G401 (cell line): ENCODE measurements around the gene XPO4. TPM values are rescaled to one million over a fixed set of nuclear protein-coding genes. Genes with fewer than 3 reads are reported as not detected.
"Not testable (repeated sequence)": the region's sequence is repeated elsewhere in the genome, so short reads cannot be mapped to it uniquely, and the experiment has no call there.

Experiments
- DNase-seq: peaks from one replicate; pipeline ENCODE4 v3.0.0-alpha.2; 2015; ENCODE audit warnings: low spot score
- in situ Hi-C: cut with HindIII; loops from 2 replicates; pipeline ENCODE4 v1.10.0; 2016; ENCODE audit warnings: low sequenced_read_pairs, mixed read lengths
- total RNA-seq: library from RNA; depleted of rRNA; stranded (reverse); fragments of >200 nt; shearing (Covaris generic); gene quantifications from 2 replicates; pipeline ENCODE4 v1.2.3, GENCODE V29; 2014; rRNA removed

Gene XPO4
- total RNA-seq, 1 experiment from 2014 or later, result 24.1 TPM

DNA sequence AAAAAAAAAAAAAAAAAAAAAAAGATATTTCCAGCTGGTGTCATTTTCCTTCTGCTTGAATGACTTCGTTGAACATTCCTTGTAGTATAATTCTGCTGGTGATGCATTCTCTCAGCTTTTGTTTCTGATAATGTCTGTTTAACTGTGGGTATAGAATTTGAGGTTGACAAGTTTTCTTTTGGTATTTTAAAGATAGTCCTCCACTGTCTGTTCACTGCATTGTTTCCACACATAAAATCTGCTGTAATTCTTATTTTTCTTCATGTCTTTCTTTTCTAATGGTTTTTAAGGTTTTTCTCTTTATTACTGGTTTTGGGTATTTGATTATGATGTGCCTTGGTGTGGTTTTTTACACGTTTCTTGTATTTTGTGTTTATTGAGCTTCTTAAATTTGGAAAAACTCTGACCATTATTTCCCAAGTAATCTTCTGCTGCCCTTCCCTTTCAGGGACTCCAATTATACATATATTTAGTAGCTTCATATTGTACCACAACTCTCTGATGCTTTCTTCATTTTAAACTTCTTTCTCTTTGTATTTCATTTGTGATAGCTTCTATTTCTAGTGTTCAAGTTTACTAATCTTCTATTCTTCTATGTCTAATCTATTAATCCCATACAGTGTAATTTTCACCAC lies 135.1 kb downstream of the XPO4 start:
- no peak for DNase-seq
- in situ Hi-C loops, result no loop called here

DNA sequence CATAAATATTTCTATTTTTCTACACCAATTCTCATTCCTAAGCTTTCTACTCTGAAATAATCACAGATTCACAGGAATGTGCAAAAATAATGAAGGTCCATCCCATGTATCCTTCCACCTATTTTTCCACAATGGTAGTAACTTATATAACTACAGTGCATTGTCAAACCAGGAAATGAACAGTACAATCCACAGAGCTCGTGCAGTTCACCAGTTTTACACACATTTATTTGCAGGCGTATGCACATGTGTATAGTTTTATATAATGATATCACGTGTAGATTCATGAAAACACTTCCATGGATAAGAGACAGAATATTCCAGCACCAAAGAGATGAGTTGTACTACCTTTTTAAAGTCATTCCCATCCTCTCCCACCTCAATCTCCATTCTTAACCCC lies 141.7 kb downstream of the XPO4 start:
- in situ Hi-C loops, result no loop called here
- DNase-seq, result no peak

DNA sequence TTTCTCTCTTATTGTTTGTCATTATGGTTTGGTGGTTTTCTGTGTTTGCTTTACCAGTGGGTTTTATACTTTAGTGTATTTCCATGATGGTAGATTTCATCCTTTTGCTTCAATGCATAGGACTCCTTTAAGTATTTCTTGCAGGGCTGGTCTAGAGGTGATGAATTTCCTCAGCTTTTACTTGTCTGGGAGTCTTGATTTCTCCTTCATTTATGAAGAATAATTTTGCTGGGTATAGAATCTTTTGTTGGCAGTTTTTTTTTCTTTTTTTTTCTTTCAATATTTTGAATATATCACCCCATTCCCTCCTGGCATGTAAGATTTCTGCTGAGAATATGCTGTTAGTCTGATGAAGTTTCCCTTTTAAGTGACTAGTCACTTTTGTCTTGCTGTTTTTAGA lies 148.5 kb downstream of the XPO4 start:
- in situ Hi-C loops, result no loop called here
- no peak for DNase-seq

DNA sequence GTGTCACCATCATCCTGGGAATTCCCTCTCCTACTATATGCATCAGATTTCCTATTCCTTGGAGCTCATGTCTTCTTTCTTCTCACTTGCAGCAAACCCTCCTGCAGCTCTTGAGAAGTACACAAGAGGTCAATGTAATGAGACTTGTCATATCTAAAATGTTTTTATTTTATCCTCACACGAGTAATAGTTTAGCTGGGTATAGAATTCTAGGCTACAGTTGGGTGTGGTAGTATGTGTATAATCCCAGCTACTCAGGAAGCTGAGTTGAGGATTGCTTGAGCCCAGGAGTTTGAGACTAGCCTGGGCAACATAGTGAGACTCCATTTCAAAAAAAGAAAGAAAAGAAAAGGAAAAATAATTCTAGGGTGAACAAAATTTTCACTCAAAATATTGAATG lies 153.2 kb downstream of the XPO4 start:
- no peak for DNase-seq
- in situ Hi-C loops, result no loop called here

DNA sequence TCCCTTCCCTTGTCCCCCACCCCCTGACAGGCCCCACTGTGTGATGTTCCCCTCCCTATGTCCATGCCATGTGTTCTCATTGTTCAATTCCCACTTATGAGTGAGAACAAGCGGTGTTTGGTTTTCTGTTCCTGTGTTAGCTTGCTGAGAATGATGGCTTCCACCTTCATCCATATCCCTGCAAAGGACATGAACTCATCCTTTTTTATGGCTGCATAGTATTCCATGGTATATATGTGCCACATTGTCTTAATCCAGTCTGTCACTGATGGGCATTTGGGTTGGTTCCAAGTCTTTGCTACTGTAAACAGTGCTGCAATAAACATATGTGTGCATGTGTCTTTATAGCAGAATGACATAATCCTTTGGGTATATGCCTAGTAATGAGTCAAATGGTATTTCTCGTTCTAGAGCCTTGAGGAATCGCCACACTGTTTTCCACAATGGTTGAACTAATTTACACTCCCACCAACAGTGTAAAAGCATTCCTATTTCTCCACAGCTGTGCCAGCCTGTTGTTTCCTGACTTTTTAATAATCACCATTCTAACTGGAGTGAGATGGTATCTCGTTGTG lies 158.6 kb downstream of the XPO4 start:
- in situ Hi-C loops, DNase-seq: not testable (repeated sequence)

DNA sequence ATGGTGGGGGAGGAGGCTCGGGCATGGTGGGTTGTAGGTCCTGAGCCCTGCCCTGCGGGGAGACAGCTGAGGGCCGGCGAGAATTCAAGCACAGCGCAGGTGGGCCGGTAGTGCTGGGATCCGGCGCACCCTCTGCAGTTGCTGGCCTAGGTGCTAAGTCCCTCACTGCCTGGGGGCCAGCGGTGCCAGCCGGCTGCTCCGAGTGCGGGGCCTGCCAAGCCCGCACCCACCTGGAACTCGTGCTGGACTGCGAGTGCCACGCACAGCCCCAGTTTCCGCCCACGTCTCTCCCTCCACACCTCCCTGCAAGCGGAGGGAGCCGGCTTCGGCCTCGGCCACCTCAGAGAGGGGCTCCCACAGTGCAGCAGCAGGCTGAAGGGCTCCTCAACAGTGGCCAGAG lies 162.5 kb downstream of the XPO4 start:
- in situ Hi-C loops, result no loop called here
- DNase-seq, result no peak

DNA sequence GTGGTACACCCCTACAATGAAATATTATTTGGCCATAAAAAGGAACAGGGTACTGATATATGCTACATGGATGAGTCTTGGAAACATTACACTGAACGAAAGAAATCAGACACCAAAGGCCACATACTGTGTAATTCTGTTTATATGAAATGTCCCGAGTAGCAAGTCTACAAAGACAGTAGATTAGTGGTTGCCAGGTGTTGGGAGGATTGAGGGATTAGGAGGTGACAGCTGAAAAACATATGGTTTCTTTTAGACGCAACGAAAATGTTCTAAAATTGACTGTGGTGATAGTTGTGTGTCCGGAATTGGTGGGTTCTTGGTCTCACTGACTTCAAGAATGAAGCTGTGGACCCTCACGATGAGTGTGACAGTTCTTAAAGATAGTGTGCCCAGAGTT lies 163.9 kb downstream of the XPO4 start:
- in situ Hi-C loops, result no loop called here
- DNase-seq, result no peak

DNA sequence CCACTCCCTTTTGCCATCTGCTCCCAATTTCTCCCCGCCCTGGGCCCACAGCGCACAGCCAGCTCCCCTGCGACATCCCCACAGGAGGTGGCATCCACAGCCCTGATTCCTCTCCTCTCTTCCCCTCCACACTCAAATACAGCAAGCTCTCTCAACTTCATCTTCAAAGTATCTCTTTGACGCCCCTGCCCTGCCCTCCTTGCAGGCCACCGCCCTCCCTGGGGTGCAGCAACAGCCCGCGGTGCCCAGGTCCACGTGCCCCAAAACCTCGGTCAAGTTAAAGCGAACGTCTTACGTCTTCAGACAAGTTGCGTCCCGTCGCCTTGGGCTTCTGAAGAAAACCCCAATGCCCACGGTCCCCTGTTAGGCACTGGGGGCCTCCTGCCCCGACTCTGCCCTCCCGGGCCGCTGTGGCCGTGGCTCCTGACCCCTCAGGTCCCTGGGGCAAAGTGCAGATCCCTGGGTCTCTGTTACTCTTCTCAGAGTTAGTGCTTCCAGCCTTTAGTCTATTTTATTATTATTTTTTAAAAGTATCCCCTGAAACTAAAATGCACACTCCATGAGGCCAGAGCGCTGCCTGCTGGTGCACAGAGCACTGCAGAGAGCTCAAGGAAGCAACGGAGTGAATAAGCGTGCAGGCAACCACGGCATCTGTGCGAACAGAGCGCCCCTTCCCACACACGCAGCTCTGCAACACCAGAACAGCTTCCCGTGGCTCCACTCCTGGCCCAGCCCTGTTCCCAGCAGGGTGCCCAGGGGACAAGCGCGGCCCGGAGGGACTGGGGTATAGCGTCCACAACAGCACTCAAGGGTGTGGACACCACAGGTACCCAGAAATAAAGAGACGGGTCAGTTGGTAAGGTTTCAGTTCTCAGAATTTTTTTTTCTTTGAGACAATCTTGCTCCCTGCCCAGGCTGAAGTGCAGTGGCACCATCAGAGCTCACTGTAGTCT lies 172.6 kb downstream of the XPO4 start:
- in situ Hi-C loops, result no loop called here

DNA sequence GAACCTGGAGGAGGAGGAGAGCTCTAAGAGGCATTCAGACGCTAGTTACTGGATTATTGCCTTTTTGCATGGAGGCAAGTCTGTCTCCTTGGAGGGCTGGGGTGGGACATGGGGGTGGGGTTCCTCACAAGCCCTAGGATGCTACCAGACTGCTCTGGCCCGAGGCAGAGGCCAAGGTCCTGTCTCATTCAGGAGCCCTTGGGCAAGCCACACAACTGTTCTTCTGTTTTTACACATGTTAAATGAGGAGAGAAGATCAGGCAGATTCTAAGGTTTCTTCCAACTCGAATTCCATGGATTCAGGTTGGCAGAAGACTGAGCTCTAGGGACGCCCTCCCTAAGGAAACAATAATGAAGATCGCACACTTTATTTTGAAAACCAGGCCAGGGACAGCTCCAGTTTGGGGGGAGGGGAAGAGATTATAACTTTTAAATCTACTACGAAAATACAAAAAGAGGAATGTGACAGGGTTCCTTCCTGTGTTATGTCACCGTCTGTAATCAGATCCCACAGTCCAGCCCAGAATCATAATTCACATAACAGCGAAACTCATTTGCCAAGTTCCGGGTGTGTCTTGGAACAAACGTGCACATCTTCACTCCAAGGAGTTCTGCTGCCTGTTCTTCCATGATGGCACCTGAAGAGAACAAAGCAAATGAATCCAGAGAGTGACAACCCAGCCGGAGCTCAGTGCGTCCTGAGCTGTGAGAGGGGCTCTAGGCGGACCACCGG lies 173.8 kb downstream of the XPO4 start:
- in situ Hi-C loops, result no loop called here
- no peak for DNase-seq

More for the DNA sequence above, 172.6 kb downstream of the XPO4 start:
- no peak for DNase-seq

DNA sequence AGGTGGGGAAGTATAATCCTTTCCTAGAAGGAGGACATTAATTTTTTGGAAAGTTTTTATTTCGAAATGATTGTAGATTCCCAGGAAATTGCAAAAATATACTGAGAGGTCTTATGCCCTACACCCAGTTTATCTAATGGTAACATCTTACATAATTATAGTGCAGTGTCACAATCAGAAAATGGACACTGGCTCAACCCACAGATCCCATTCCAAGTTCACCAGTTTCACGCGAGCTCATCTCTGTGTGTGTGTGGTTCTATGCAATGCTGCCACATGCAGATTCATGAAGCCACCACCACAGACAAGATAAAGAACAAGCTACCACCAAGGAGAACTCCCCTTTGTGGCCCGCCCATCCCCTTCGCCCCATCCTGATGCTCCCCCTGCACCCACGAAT lies 174.7 kb downstream of the XPO4 start:
- no peak for DNase-seq
- in situ Hi-C loops, result no loop called here

Other genes starting within 250 kb of the XPO4 start
- gene IL17D, start 199.0 kb downstream of the XPO4 start, total RNA-seq, result 5.9 and 9.8 TPM in 2 replicates
- 14.4 and 17.4 TPM in 2 replicates for gene EEF1AKMT1, start 128.8 kb downstream of the XPO4 start, total RNA-seq
- gene LATS2, start 158.8 kb upstream of the XPO4 start, total RNA-seq, result 17.8 and 27.3 TPM in 2 replicates
- 65.4 and 65.8 TPM in 2 replicates for gene SAP18, start 237.4 kb upstream of the XPO4 start, total RNA-seq